Cardiac muscle cell (in vitro differentiated cells and primary cell): ENCODE results near the gene UNC13A. TPM values are rescaled to one million over a fixed set of nuclear protein-coding genes. Genes with fewer than 3 reads are reported as not detected.

Experiments used
- DNase-seq, 2 donors: peaks; one replicate each; pipeline versions ENCODE4 v3.0.0 to v3.0.0-alpha.2; 2010 to 2017; ENCODE audit warnings: low read depth in 1 of 2, low spot score in 1 of 2
- H3K27ac ChIP-seq: fragments of 200-600 bp; sonication (generic); 2 replicates; pipeline ENCODE4 v1.5.1; 2016
- H3K27me3 ChIP-seq: fragments of 200-600 bp; sonication (generic); 2 replicates; pipeline ENCODE4 v1.6.0; 2016; ENCODE audit warnings: control low read depth
- H3K36me3 ChIP-seq: fragments of 200-600 bp; sonication (generic); 2 replicates; pipeline ENCODE4 v1.5.1; 2016; ENCODE audit warnings: control low read depth
- H3K4me1 ChIP-seq: fragments of 200-600 bp; sonication (generic); 2 replicates; pipeline ENCODE4 v1.8.1; 2017; ENCODE audit warnings: low read depth, mild to moderate bottlenecking, mixed run types
- H3K4me3 ChIP-seq: fragments of 200-600 bp; sonication (generic); 2 replicates; pipeline ENCODE4 v1.5.1; 2016; ENCODE audit warnings: mild to moderate bottlenecking
- H3K9me3 ChIP-seq: fragments of 200-600 bp; sonication (generic); 2 replicates; pipeline ENCODE4 v1.5.1; 2017; ENCODE audit warnings: low read depth, mild to moderate bottlenecking, control low read depth
- CTCF ChIP-seq: IDR thresholded peaks from 2 replicates; pipeline ENCODE4 v1.5.1; 2012; ENCODE audit warnings: low read depth, mild to moderate bottlenecking, low read length
- polyA plus RNA-seq: library from polyadenylated mRNA; unstranded; fragments of >200 nt; fragmentation: Nextera tagmentation; extraction: Ambion mirVana; gene quantifications from 2 replicates; pipeline ENCODE4 v1.2.1, GENCODE V29; 2016
- total RNA-seq: library from RNA; depleted of rRNA; stranded (reverse); fragments of >200 nt; gene quantifications from 2 replicates; pipeline ENCODE4 v1.2.3, GENCODE V29; 2016

Gene UNC13A
- total and polyA plus RNA-seq, 2 experiments from 2014 or later, result 0.31 to 0.54 TPM

GRCh38 chr19:17633700-17634099 lies 54.5 kb downstream of the UNC13A start:
- no peak for DNase-seq
- Histone ChIP-seq H3K36me3 (no peaks in the 10 kb centered on the region), H3K27me3 (no peaks in the 10 kb centered on the region), H3K4me1 (no peaks in the 10 kb centered on the region), H3K9me3 (no peaks in the 10 kb centered on the region), H3K4me3 (no peak overlapping the region), H3K27ac (no peak overlapping the region)
- no peak for TF ChIP-seq CTCF

- no peaks in the 10 kb centered on the region for H3K27me3 ChIP-seq
- TF ChIP-seq CTCF, result no peak
- H3K4me1 ChIP-seq, result no peaks in the 10 kb centered on the region
- DNase-seq, result no peak
- H3K9me3 ChIP-seq, result no peaks in the 10 kb centered on the region
- H3K4me3 ChIP-seq, result no peak overlapping the region
- no peak overlapping the region for H3K27ac ChIP-seq
- H3K36me3 ChIP-seq, result no peaks in the 10 kb centered on the region
These were observed 55.6 kb downstream of the UNC13A start for GRCh38 chr19:17632577-17632976.

- no peak for DNase-seq
- no peak for TF ChIP-seq CTCF
- no peaks in the 10 kb centered on the region for H3K4me1 ChIP-seq
These were observed 58.4 kb downstream of the UNC13A start for GRCh38 chr19:17629760-17630159.

GRCh38 chr19:17627921-17628320 lies 60.2 kb downstream of the UNC13A start:
- no peak overlapping the region for H3K27ac ChIP-seq
- H3K4me1 ChIP-seq, result no peaks in the 10 kb centered on the region
- DNase-seq, result no peak
- no peaks in the 10 kb centered on the region for H3K9me3 ChIP-seq
- no peaks in the 10 kb centered on the region for H3K27me3 ChIP-seq
- TF ChIP-seq CTCF, result no peak
- H3K4me3 ChIP-seq, result no peak overlapping the region
- no peaks in the 10 kb centered on the region for H3K36me3 ChIP-seq

More at GRCh38 chr19:17629760-17630159, 58.4 kb downstream of the UNC13A start:
- Histone ChIP-seq H3K36me3 (no peaks in the 10 kb centered on the region), H3K9me3 (no peaks in the 10 kb centered on the region), H3K27ac (no peak overlapping the region), H3K27me3 (no peaks in the 10 kb centered on the region), H3K4me3 (no peak overlapping the region)

GRCh38 chr19:17627161-17627560 lies 61.0 kb downstream of the UNC13A start:
- Histone ChIP-seq H3K27me3 (no peaks in the 10 kb centered on the region), H3K9me3 (no peaks in the 10 kb centered on the region), H3K4me1 (no peaks in the 10 kb centered on the region), H3K27ac (no peak overlapping the region), H3K36me3 (no peaks in the 10 kb centered on the region), H3K4me3 (no peak overlapping the region)
- no peak for DNase-seq
- TF ChIP-seq CTCF, result no peak

- no peak for TF ChIP-seq CTCF
- no peaks in the 10 kb centered on the region for H3K9me3 ChIP-seq
- H3K4me1 ChIP-seq, result no peaks in the 10 kb centered on the region
- no peak for DNase-seq
- no peak overlapping the region for H3K4me3 ChIP-seq
- no peaks in the 10 kb centered on the region for H3K27me3 ChIP-seq
- H3K36me3 ChIP-seq, result no peaks in the 10 kb centered on the region
- no peak overlapping the region for H3K27ac ChIP-seq
These were observed 61.6 kb downstream of the UNC13A start for GRCh38 chr19:17626456-17627015.
